Nephron progenitor cell (in vitro differentiated cells): Measurements from ENCODE around the gene PLA2G7.

Experiments used
- DNase-seq: peaks from one replicate; pipeline ENCODE4 v3.0.0; 2021
- H3K27ac Mint-ChIP-seq: 2 replicates; pipeline ENCODE4 v1.8.0; 2021; ENCODE audit warnings: mild to moderate bottlenecking, moderate library complexity, mixed read lengths
- H3K27me3 Mint-ChIP-seq: 2 replicates; pipeline ENCODE4 v1.8.0; 2021; ENCODE audit warnings: mild to moderate bottlenecking, low read depth, mixed read lengths; ENCODE audit not compliant: poor library complexity
- H3K36me3 Mint-ChIP-seq: 2 replicates; pipeline ENCODE4 v1.8.0; 2021; ENCODE audit warnings: low read depth, mixed read lengths
- H3K4me1 Mint-ChIP-seq: 2 replicates; pipeline ENCODE4 v1.8.0; 2021; ENCODE audit warnings: mixed read lengths
- H3K4me3 Mint-ChIP-seq: 2 replicates; pipeline ENCODE4 v1.8.0; 2021; ENCODE audit warnings: mild to moderate bottlenecking, moderate library complexity, mixed read lengths
- H3K9me3 Mint-ChIP-seq: 2 replicates; pipeline ENCODE4 v1.8.0; 2021; ENCODE audit warnings: mild to moderate bottlenecking, moderate library complexity, mixed read lengths
- TF ChIP-seq, protein P1 (sequence below): fragments of 200-600 bp; sonication (generic); IDR thresholded peaks from 2 replicates; pipeline ENCODE4 v1.5.0; 2021; ENCODE audit warnings: antibody characterized with exemption

The PLA2G7 gene

GRCh38 chr6:46741910-46742309 lies 6.7 kb upstream of the PLA2G7 start:
- no peak overlapping the region for H3K4me3 Mint-ChIP-seq
- H3K4me1 Mint-ChIP-seq: no peaks in the 10 kb centered on the region
- no peaks in the 10 kb centered on the region for H3K9me3 Mint-ChIP-seq
- H3K36me3 Mint-ChIP-seq: no peaks in the 10 kb centered on the region
- no peak for DNase-seq
- peaks cover 21% of the 10 kb centered on the region for H3K27me3 Mint-ChIP-seq
- no peak overlapping the region for H3K27ac Mint-ChIP-seq
- TF ChIP-seq, protein P1, sequence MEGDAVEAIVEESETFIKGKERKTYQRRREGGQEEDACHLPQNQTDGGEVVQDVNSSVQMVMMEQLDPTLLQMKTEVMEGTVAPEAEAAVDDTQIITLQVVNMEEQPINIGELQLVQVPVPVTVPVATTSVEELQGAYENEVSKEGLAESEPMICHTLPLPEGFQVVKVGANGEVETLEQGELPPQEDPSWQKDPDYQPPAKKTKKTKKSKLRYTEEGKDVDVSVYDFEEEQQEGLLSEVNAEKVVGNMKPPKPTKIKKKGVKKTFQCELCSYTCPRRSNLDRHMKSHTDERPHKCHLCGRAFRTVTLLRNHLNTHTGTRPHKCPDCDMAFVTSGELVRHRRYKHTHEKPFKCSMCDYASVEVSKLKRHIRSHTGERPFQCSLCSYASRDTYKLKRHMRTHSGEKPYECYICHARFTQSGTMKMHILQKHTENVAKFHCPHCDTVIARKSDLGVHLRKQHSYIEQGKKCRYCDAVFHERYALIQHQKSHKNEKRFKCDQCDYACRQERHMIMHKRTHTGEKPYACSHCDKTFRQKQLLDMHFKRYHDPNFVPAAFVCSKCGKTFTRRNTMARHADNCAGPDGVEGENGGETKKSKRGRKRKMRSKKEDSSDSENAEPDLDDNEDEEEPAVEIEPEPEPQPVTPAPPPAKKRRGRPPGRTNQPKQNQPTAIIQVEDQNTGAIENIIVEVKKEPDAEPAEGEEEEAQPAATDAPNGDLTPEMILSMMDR: no peak

DNA sequence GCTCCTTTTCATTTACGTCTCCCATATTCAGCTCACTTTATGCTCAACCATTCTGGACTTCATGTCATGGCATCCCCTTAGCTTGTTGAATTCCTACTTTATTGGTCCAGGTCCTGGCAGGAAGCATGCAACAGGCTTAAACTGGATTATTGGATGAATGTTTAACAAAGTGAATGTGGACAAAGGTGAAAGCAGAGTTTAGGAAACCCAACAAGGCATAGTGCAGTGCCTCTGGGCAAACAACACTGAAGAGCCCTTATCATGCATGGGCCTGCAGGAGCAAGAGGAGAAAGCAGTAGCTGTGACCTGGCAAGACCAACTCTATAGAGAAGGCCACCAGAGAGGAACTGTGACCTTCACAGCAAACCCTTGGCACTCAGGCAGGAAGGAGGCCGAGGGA lies 6.3 kb upstream of the PLA2G7 start:
- no peak overlapping the region for H3K4me3 Mint-ChIP-seq
- peaks cover 25% of the 10 kb centered on the region for H3K27me3 Mint-ChIP-seq
- H3K4me1 Mint-ChIP-seq: no peaks in the 10 kb centered on the region

DNA sequence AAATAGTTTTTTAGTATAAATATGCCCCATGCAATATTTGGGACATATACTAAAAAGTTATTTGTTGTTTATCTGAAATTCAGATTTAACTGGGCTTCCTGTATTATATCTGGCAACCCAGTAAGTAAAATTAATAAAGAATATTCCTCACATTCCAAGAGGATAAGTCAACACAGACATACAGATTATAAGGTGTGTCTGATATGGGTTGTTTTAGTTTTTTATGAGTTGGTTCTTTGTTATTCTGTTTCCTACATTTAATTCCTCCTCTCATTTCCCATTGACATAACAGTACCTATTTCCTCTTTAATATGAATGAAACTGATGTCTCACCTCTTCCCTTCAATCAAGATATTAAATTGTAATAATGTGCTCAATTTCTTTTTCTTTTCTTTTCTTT lies 1.7 kb upstream of the PLA2G7 start:
- Mint-ChIP-seq H3K4me1 (peaks cover 12% of the 10 kb centered on the region), H3K36me3 (no peaks in the 10 kb centered on the region), H3K27ac (no peak overlapping the region), H3K9me3 (no peaks in the 10 kb centered on the region), H3K4me3 (peak overlapping the region; percentile 41), H3K27me3 (peaks cover 50% of the 10 kb centered on the region)
- no peak for DNase-seq
- TF ChIP-seq, protein P1: no peak

More for the DNA sequence above, 6.3 kb upstream of the PLA2G7 start:
- H3K27ac Mint-ChIP-seq: no peak overlapping the region
- no peaks in the 10 kb centered on the region for H3K36me3 Mint-ChIP-seq
- no peak for DNase-seq
- TF ChIP-seq, protein P1: no peak
- no peaks in the 10 kb centered on the region for H3K9me3 Mint-ChIP-seq

GRCh38 chr6:46735720-46736031 lies 501 bp upstream of the PLA2G7 start:
- H3K4me3 Mint-ChIP-seq: peak overlapping the region; percentile 91
- DNase-seq: no peak
- H3K27ac Mint-ChIP-seq: no peak overlapping the region
- peaks cover 12% of the 10 kb centered on the region for H3K4me1 Mint-ChIP-seq
- H3K9me3 Mint-ChIP-seq: no peaks in the 10 kb centered on the region
- TF ChIP-seq, protein P1: no peak
- peaks cover 50% of the 10 kb centered on the region for H3K27me3 Mint-ChIP-seq
- no peaks in the 10 kb centered on the region for H3K36me3 Mint-ChIP-seq

DNA sequence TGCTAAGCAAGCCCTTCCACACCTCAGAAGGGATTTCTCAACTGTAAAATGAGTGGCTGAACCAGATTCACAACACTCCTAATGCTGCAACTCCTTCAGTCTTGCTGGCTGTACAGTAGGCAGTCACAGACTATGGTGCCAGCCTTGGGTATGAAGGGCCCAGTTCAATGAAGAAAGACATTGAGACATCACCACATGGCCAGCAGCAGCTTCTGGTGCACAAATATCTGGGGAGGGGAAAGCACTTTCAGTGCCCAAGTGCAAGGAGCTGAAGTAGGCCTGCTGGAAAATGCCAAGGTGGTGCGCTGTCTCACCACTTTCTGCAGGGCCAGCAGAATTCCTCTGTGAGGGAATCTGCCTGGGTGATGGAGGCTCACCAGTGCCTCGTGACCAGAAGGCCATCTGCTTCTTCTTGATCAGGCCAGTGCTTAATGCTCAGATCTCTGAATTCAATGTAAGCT lies 1.8 kb downstream of the PLA2G7 start:
- no peak overlapping the region for H3K27ac Mint-ChIP-seq
- H3K4me3 Mint-ChIP-seq: peak overlapping the region; percentile 91
- TF ChIP-seq, protein P1: no peak
- no peak for DNase-seq
- no peaks in the 10 kb centered on the region for H3K9me3 Mint-ChIP-seq
- H3K27me3 Mint-ChIP-seq: peaks cover 47% of the 10 kb centered on the region
- H3K4me1 Mint-ChIP-seq: peaks cover 12% of the 10 kb centered on the region
- H3K36me3 Mint-ChIP-seq: no peaks in the 10 kb centered on the region

DNA sequence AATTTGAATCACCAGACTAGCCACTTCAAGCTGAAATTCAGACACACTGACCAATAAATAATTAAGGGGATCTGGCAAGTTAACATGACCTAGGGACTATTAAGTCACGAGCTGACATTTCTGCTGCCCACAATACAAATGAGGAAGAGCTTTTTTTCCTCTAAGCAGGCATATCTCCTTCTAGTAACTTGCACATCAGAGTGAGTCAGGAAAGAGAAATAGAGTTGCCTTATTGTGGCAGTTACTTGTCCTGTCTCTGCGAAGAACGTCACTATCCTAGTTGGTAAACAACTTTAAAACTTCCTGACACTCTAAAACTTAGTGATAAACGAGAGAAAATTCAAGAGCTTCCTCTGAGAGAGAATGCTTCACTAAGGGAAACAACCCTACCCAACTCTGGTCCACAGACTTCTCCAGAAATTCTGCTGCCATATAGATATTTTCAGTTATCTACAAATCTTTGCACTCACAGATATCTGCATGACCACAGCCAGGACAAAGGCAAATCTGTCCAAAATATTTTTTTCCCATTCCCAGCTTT lies 4.2 kb downstream of the PLA2G7 start:
- peaks cover 23% of the 10 kb centered on the region for H3K27me3 Mint-ChIP-seq
- H3K27ac Mint-ChIP-seq: no peak overlapping the region
- H3K4me3 Mint-ChIP-seq: no peak overlapping the region

More for the DNA sequence above, 4.2 kb downstream of the PLA2G7 start:
- Mint-ChIP-seq H3K9me3 (no peaks in the 10 kb centered on the region), H3K36me3 (no peaks in the 10 kb centered on the region), H3K4me1 (peaks cover 12% of the 10 kb centered on the region)
- DNase-seq: no peak
- TF ChIP-seq, protein P1: no peak
